Ramos (cell line): ENCODE data around the gene MRM2.

Source experiments
- in situ Hi-C: fragments of 300-500 bp; cut with MboI; formaldehyde crosslinking; loops from one replicate; pipeline ENCODE4 v1.14.3; 2022; ENCODE audit warnings: low sequenced_read_pairs; ENCODE audit not compliant: unreplicated experiment

The MRM2 gene

GRCh38 chr7:2225830-2226229 lies 16.2 kb downstream of the MRM2 start:
- in situ Hi-C loops, result no loop called here

DNA sequence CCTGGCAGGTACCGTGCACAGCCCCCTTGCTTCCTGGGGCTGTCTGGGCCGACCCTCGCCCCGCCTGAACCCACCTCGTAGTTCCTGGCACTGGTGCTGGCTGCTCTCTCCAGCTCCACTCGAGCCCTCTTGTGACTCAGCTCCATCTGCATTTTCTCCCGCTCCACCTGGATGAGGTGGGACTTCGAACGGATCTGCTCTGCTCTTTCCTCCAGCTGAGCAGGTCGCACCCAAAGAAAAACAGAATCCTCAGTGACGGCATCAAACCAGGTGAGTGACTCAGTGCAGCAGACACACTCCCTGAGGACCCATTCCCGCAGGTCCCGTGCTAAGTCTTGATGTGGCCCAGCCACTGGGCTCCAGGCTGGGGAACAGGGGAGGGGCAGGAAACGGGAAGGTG lies 16.7 kb downstream of the MRM2 start:
- in situ Hi-C loops, result no loop called here

- in situ Hi-C loops, result no loop called here
These were observed 17.1 kb downstream of the MRM2 start for GRCh38 chr7:2224934-2225333.

GRCh38 chr7:2224491-2224928 lies 17.5 kb downstream of the MRM2 start:
- in situ Hi-C loops, result no loop called here

DNA sequence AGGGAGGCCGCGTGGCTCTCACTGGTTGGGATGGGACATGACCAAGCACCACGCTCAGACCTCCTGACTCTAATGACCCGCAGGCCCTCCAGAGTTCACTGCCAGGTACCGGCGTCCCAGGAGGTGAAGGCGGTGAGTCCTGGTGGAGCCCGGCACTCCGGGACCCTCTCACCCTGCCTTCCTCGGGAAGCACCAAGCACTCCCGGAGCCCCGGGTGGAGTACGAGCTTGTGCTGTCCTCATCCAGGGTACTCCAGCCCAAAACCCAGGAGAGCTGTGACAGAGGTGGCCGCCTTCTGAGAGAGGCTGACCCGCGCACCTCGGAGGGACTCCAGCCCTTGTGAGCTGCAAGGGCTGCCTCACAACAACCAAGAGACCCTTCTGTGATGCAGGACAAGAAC lies 18.7 kb downstream of the MRM2 start:
- in situ Hi-C loops, result no loop called here

GRCh38 chr7:2222516-2222915 lies 19.5 kb downstream of the MRM2 start:
- in situ Hi-C loops, result no loop called here

DNA sequence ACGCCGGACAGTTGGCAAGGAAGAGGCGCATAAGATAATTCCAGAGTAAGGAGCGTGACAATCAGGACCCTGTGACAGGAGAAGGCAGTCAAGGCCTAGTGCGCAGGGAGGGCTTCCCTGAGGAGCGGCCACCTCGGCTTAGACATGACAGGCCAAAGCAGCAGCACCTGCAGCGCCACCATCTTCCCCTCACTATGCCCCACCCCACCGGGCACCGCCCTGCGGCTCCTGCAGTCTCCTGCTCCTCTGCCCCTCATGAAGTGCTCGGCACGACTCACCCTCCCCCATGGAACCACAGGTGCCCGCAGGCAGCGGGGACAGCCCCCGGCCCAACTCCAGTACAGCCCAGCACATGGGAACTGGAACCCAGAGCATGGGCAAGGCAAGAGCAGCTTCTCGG lies 21.1 kb downstream of the MRM2 start:
- in situ Hi-C loops, result no loop called here

- in situ Hi-C loops, result no loop called here
These were observed 21.5 kb downstream of the MRM2 start for GRCh38 chr7:2220506-2220905.

GRCh38 chr7:2220030-2220429 lies 22.0 kb downstream of the MRM2 start:
- in situ Hi-C loops, result no loop called here

DNA sequence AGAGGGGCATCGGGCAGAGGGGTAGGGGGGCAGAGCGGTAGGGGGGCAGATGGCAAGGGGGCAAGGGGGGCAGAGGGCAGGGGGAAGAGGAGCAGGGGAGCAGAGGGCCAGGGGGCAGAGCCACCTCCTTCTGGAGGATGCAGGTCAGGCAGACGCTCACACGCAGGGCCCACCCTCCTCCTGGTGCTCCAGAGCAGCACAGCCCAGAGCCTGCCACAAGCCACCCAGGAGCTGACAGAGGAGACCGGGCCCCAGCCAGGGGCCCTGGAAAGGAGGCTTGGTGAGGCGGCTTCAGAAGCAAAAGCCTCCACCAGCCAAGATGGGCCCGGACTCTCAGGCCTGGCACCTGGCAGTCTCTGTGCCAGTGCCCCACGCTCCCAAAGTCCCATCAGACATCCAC lies 22.4 kb downstream of the MRM2 start:
- in situ Hi-C loops, result no loop called here

GRCh38 chr7:2219136-2219535 lies 22.9 kb downstream of the MRM2 start:
- in situ Hi-C loops, result no loop called here

DNA sequence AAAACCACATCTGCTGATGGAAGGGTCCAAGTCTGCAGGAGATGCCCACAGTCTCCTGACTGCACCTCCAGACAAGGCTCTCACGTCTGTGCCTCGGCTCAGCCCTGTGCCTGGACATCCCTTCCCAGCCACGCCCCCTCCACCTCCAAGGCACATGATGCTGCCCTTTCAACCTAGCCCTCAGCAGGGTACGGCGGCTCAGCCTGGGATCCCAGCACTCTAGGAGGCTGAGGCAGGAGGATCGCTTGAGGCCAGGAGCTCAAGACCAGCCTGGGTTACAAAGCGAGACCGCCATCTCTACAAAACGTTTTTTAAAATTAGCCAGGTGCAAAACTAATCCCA lies 23.6 kb downstream of the MRM2 start:
- in situ Hi-C loops, result no loop called here

GRCh38 chr7:2217716-2218443 lies 24.1 kb downstream of the MRM2 start:
- in situ Hi-C loops, result no loop called here

DNA sequence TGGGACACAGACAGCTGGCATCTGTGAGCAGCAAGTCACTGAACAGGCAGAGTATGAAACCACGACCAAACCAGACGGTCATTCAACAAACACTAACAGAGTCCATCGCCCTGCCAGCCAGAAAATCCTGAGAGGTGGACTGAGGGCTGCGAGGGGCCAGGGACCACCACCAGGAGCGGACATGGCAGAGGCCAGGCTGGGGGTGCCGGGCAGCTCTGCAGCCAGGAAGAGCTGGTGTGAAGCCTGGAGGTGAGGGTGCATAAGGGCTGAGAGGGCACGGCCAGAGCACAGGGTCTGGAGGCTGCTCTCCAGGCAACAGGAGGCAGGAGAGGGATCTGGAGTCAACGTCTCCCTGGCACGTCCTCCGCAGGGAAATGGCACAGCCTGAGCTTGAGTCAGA lies 24.8 kb downstream of the MRM2 start:
- in situ Hi-C loops, result no loop called here

DNA sequence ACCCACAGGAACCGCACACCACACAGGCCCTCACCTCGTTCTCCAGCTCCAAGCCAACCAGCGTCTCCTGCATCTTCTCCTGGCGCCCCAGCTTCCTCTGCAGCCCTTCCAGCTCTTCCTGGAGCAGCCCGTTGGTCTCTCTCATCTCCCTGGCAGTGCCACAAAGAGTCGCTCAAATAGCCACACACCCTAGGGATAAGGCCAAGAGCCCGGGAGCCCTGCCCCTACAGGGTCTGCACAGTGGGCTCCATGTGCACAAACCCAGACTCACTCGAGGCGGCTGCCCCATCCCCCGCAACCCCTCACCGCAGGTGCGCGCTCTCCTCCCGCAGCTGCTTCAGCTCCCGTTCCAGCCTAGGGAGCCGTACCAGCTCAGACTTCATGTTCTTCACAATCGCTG lies 26.2 kb downstream of the MRM2 start:
- in situ Hi-C loops, result no loop called here

DNA sequence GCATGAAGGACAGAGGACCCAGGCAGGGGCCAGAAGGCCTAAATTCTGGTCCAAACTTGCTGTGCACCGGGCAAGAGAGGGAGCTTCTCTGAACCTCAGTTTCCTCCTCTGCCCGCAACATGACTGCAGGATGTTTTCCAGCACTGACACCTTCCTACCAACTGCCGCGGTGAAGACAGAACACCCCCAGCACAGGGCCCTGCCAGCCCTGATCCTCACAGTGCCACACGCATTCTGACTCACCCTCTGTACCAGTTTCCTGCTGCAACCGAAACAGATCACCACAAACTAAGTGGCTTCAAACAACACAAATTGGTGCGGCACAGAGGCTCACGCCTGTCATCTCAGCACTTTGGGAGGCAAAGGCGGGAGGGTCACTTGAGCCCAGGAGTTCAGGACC lies 27.4 kb downstream of the MRM2 start:
- in situ Hi-C loops, result no loop called here

DNA sequence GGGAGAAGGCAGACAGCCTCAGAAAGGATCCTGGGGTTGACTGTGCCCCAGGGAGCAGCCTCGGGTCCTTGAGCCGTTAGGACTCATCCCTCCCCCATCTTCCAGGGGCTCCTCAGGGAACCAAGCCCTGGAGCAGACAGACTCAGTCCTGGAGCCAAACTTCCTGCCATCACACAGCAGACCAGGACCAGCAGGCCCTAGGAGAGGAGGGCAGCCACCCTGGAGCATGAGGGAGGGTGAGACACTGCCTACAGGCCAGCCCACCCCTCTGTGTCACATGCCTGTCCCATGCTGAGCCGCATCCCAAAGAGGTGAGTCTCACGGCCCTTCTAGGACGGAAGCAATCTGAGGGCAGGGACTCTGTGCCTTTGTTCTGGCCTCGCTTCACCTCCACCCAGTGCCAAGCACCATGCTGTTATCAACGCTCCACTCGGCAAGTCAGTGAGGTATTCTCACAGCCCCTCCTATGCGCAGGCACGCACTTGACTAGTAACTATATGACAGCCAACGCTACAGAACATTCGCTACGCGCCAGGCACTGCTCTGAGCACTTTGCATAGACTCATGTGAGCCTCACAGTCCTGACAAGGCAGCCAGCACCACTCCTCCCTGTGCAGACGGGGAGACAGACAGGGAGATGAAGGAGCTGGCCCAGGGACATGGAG lies 28.3 kb downstream of the MRM2 start:
- in situ Hi-C loops, result no loop called here

GRCh38 chr7:2212906-2213305 lies 29.1 kb downstream of the MRM2 start:
- in situ Hi-C loops, result no loop called here

DNA sequence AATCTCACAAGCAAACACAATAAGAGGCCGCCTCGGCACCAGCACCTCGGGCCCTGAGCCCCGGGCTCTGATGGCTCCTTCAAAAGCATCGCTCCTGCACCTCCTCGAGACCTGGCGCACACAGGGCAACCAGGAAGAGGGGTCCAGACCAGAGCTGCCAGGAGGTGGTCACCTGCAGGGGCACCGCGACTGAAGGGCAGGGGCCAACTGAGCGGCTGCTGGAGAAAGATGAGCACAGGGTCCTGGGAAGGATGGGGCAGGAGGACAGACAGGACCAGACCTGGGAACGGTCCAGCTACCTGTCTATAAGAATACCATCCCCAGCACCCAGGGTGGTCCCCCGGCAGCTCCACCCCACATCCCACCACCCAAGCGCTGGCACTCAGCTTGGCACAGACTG lies 30.1 kb downstream of the MRM2 start:
- in situ Hi-C loops, result no loop called here

DNA sequence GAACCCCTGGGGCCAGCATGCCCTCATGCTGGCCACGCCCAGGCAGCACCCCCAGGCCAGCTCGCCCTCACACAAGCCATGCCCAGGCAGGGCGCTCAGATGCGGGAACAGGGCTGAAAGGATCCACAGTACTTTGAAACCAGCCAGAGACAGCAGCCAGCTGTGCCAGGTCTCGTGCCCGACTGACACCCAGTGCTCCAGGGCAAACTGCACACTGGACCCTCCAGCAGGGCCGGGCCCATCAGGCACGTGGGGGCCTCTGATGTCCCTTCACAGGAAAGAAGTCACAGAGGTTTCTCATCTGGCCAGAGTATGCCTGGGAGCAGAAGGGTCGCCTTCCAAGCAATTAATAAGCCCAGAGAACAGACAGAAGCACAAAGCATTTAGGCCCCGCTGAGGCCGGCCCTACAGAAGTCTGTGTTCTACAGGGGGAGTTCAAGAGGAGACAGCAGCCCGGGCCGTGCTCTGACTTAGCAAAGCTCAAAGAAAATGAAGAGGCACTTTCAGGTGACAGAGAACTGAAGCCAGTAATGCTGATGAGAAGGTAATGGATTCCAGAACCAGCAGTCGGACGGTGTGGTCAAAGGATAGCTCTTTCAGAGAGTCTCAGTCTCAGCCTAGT lies 30.6 kb downstream of the MRM2 start:
- in situ Hi-C loops, result no loop called here

DNA sequence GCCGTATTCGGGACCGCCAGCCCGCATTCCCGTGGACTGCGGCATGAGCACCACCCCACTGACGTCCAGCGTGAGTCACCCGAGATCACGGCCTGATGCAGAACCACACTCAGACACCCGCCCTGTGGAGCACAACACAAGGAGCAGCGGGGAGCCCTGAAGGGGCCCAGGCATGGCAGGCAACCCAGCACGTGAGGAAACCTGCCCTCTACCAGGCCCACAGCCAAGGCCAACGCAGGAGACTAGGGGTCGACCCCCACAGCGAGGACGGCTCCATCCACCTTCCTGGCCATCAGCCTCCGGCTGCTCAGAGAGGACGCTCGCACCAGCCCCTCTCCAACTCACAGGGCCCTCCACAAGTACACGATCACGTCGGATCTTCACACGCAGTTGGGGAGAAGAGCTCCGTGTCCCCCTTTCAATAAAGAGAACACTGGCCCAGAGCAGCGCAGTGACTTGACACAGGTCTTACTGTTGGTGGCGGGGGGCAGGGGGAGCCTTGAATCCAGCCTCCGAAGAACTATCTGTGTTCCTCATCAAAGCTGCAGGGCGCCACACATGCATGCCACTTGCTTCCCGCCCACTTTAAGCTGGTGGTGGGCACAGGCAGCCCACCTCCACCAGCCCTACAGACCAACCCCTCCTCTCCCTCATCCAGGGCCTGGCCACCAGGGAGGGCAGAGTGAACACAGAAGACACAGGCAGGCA lies 31.3 kb downstream of the MRM2 start:
- in situ Hi-C loops, result no loop called here
